IMR-90 (cell line): ENCODE data around the gene ADCY9. TPM values are rescaled to one million over a fixed set of nuclear protein-coding genes. Genes with fewer than 3 reads are reported as not detected.

Source experiments
- ATAC-seq: fragments of 200-7000 bp; cut with Tn5 transposase; 2 replicates; pipeline ENCODE4 v1.9.1; 2020; ENCODE audit warnings: low read depth, mild to moderate bottlenecking, moderate library complexity
- BruUV-seq: library from RNA; stranded (reverse); fragments of 400-500 nt; replicated peaks from 2 replicates; lab custom pipeline; 2021; lab: Mats Ljungman, UMichigan
- CTCF ChIA-PET: fragments of 300-600 bp; formaldehyde crosslinking; extraction: SDS; loops from one replicate; lab custom pipeline; 2021; ENCODE audit warnings: antibody characterized with exemption; lab: Yijun Ruan, JAX
- POLR2A ChIA-PET: fragments of 300-600 bp; sonication (Branson Sonifier 250); formaldehyde crosslinking; loops from one replicate; lab custom pipeline; 2022; ENCODE audit warnings: antibody characterized with exemption; ENCODE audit not compliant: unreplicated experiment; lab: Charles Lee
- DNase-seq: peaks from one replicate; pipeline ENCODE4 v3.0.0; 2013
- H2AFZ ChIP-seq: replicated peaks from 2 replicates; pipeline ENCODE3; 2013; ENCODE audit warnings: low read length, mild to moderate bottlenecking; ENCODE audit not compliant: poor library complexity
- H2AK5ac ChIP-seq: 2 replicates; pipeline ENCODE4 v1.6.1; 2013; ENCODE audit warnings: low read depth, low read length, inconsistent platforms
- H2AK9ac ChIP-seq: replicated peaks from 2 replicates; pipeline ENCODE3; 2013; ENCODE audit warnings: mild to moderate bottlenecking, low read depth, low read length, moderate library complexity; ENCODE audit not compliant: poor library complexity
- H2BK120ac ChIP-seq: 2 replicates; pipeline ENCODE4 v1.6.1; 2013; ENCODE audit warnings: low read depth, low read length, inconsistent platforms
- H2BK15ac ChIP-seq: 3 replicates; pipeline ENCODE4 v1.6.1; 2013; ENCODE audit warnings: low read depth, low read length, inconsistent platforms
- H2BK20ac ChIP-seq: 2 replicates; pipeline ENCODE4 v1.6.1; 2013; ENCODE audit warnings: low read depth, mild to moderate bottlenecking, inconsistent platforms, low read length, moderate library complexity
- H2BK5ac ChIP-seq: 2 replicates; pipeline ENCODE4 v1.6.1; 2013; ENCODE audit warnings: mild to moderate bottlenecking, low read depth, low read length, inconsistent platforms; ENCODE audit not compliant: poor library complexity, severe bottlenecking
- H3K14ac ChIP-seq: replicated peaks from 2 replicates; pipeline ENCODE4 v1.6.1; 2013; ENCODE audit warnings: low read depth, low read length, inconsistent platforms
- H3K18ac ChIP-seq: 2 replicates; pipeline ENCODE4 v1.6.1; 2013; ENCODE audit warnings: low read depth, low read length, control low read depth
- H3K23ac ChIP-seq: 2 replicates; pipeline ENCODE4 v1.6.1; 2013; ENCODE audit warnings: low read depth, low read length, inconsistent platforms
- H3K27ac ChIP-seq: 2 replicates; pipeline ENCODE4 v1.5.1; 2013; ENCODE audit warnings: mild to moderate bottlenecking, control low read depth, low read length; ENCODE audit not compliant: insufficient read depth
- H3K27me3 ChIP-seq: 2 replicates; pipeline ENCODE4 v1.6.1; 2013; ENCODE audit warnings: low read length; ENCODE audit not compliant: control insufficient read depth, insufficient read depth
- H3K36me3 ChIP-seq: 2 replicates; pipeline ENCODE4 v1.6.1; 2013; ENCODE audit warnings: low read length, mixed read lengths; ENCODE audit not compliant: control insufficient read depth, insufficient read depth
- H3K4ac ChIP-seq: 2 replicates; pipeline ENCODE4 v1.6.1; 2013; ENCODE audit warnings: low read depth, low read length, inconsistent platforms
- H3K4me1 ChIP-seq: 2 replicates; pipeline ENCODE4 v1.6.1; 2013; ENCODE audit warnings: low read length, mixed read lengths; ENCODE audit not compliant: control insufficient read depth, insufficient read depth
- H3K4me2 ChIP-seq: 2 replicates; pipeline ENCODE4 v1.6.1; 2013; ENCODE audit warnings: low read depth, mild to moderate bottlenecking, control low read depth, low read length, moderate library complexity
- H3K4me3 ChIP-seq: 2 replicates; pipeline ENCODE4 v1.5.1; 2013; ENCODE audit warnings: low read depth, mild to moderate bottlenecking, control low read depth, low read length, moderate library complexity; ENCODE audit not compliant: insufficient read depth
- H3K56ac ChIP-seq: 2 replicates; pipeline ENCODE4 v1.6.1; 2013; ENCODE audit warnings: low read length, inconsistent platforms; ENCODE audit not compliant: insufficient read depth; ENCODE audit errors: extremely low read depth
- H3K79me1 ChIP-seq, 2 experiments: 2 replicates each; pipeline ENCODE4 v1.6.1; 2013; ENCODE audit warnings: low read length in 2 of 2, inconsistent platforms in 1 of 2, low read depth in 1 of 2
- H3K9ac ChIP-seq: 2 replicates; pipeline ENCODE4 v1.6.1; 2013; ENCODE audit warnings: low read depth, low read length, control low read depth
- H3K9me1 ChIP-seq: 2 replicates; pipeline ENCODE4 v1.6.1; 2013; ENCODE audit warnings: low read length, inconsistent platforms; ENCODE audit not compliant: insufficient read depth
- H3K9me3 ChIP-seq: 2 replicates; pipeline ENCODE4 v1.6.1; 2013; ENCODE audit warnings: low read length; ENCODE audit not compliant: control insufficient read depth, insufficient read depth
- H4K20me1 ChIP-seq: 2 replicates; pipeline ENCODE4 v1.6.1; 2013; ENCODE audit warnings: low read length, inconsistent platforms; ENCODE audit not compliant: insufficient read depth
- H4K5ac ChIP-seq: 2 replicates; pipeline ENCODE4 v1.6.1; 2013; ENCODE audit warnings: mild to moderate bottlenecking, low read depth, low read length, control low read depth
- H4K8ac ChIP-seq, 2 experiments: 2 replicates each; pipeline ENCODE4 v1.6.1; 2013; ENCODE audit warnings: low read depth in 2 of 2, low read length in 2 of 2, control low read depth in 1 of 2, inconsistent platforms in 1 of 2
- H4K91ac ChIP-seq: 2 replicates; pipeline ENCODE4 v1.6.1; 2013; ENCODE audit warnings: low read depth, low read length, inconsistent platforms; ENCODE audit not compliant: insufficient read depth
- BHLHE40 ChIP-seq: fragments of 150-350 bp; IDR thresholded peaks from 2 replicates; pipeline ENCODE4 v1.6.1; 2016; ENCODE audit warnings: mild to moderate bottlenecking, low read depth, low read length
- CHD1 ChIP-seq: IDR thresholded peaks from 2 replicates; pipeline ENCODE4 v1.6.1; 2012; ENCODE audit warnings: low read depth, low read length, improper control_type of control experiment
- MAFK ChIP-seq: IDR thresholded peaks from 2 replicates; pipeline ENCODE4 v1.6.1; 2012; ENCODE audit warnings: low read depth, low read length, improper control_type of control experiment
- MAZ ChIP-seq: IDR thresholded peaks from 2 replicates; pipeline ENCODE4 v1.6.1; 2012; ENCODE audit warnings: low read depth, mild to moderate bottlenecking, low read length, improper control_type of control experiment, moderate library complexity, borderline replicate concordance
- MXI1 ChIP-seq: IDR thresholded peaks from 2 replicates; pipeline ENCODE4 v1.6.1; 2012; ENCODE audit warnings: low read depth, mild to moderate bottlenecking, low read length, moderate library complexity, borderline replicate concordance
- NFE2L2 ChIP-seq: fragments of 150-350 bp; IDR thresholded peaks from 2 replicates; pipeline ENCODE4 v1.6.1; 2016; ENCODE audit warnings: low read depth, mild to moderate bottlenecking, low read length
- POLR2A ChIP-seq: IDR thresholded peaks from 2 replicates; pipeline ENCODE4 v1.6.1; 2012; ENCODE audit warnings: mild to moderate bottlenecking, low read depth, low read length
- RAD21 ChIP-seq: IDR thresholded peaks from 2 replicates; pipeline ENCODE4 v1.6.1; 2012; ENCODE audit warnings: low read length, improper control_type of control experiment
- RCOR1 ChIP-seq: IDR thresholded peaks from 2 replicates; pipeline ENCODE4 v1.6.1; 2012; ENCODE audit warnings: mild to moderate bottlenecking, low read length, improper control_type of control experiment; ENCODE audit not compliant: insufficient replicate concordance
- RFX5 ChIP-seq: IDR thresholded peaks from 2 replicates; pipeline ENCODE4 v1.8.0; 2012; ENCODE audit warnings: low read depth, mild to moderate bottlenecking, low read length, moderate library complexity
- SMC3 ChIP-seq: fragments of 150-350 bp; IDR thresholded peaks from 2 replicates; pipeline ENCODE4 v1.6.1; 2016; ENCODE audit warnings: low read depth, mild to moderate bottlenecking, antibody characterized with exemption, low read length, moderate library complexity
- WGBS, 2 experiments: methylation state at CpG; one replicate each; pipeline versions ENCODE4 v1.1.5 to v1.1.7; 2013; ENCODE audit warnings: missing lambda C conversion rate in 2 of 2; ENCODE audit not compliant: insufficient read length in 1 of 2; ENCODE audit errors: extremely low coverage in 2 of 2; 5-methylcytosine and 5-hydroxymethylcytosine counted together
- dilution Hi-C: fragments of 300-500 bp; cut with HindIII; formaldehyde crosslinking; loops from one replicate; pipeline ENCODE4 v1.14.3; 2018; ENCODE audit warnings: low sequenced_read_pairs; ENCODE audit not compliant: unreplicated experiment
- in situ Hi-C: fragments of 300-500 bp; cut with MboI; formaldehyde crosslinking; loops from 3 replicates; pipeline ENCODE4 v1.14.3; 2019; ENCODE audit warnings: low sequenced_read_pairs, inconsistent platforms, mixed read lengths
- intact Hi-C: fragments of 100-400 bp; cut with micrococcal nuclease; formaldehyde crosslinking; loops from 2 replicates; pipeline ENCODE4 v1.10.0; 2022
- polyA plus RNA-seq, 3 experiments: library from polyadenylated mRNA; depleted of rRNA; stranded (reverse); fragments of >200 nt; gene quantifications; 2 replicates each; pipeline ENCODE4 v1.2.3, GENCODE V29; 2012; ENCODE audit warnings: low replicate concordance in 1 of 3
- total RNA-seq: library from RNA; depleted of rRNA; stranded (reverse); fragments of >200 nt; gene quantifications from 2 replicates; pipeline ENCODE4 v1.2.3, GENCODE V29; 2012
- TF ChIP-seq, protein P1 (sequence below): fragments of 150-350 bp; IDR thresholded peaks from 2 replicates; pipeline ENCODE4 v1.6.1; 2016; ENCODE audit warnings: low read depth, mild to moderate bottlenecking, low read length, moderate library complexity, borderline replicate concordance
- TF ChIP-seq, protein P2 (sequence below): conservative IDR thresholded peaks from 2 replicates; pipeline ENCODE4 v1.5.1; 2012; ENCODE audit warnings: mild to moderate bottlenecking, low read depth, low read length, improper control_type of control experiment

ADCY9 gene
- total and polyA plus RNA-seq, 2 of the 4 experiments (the other 2 are of a cell fraction): 5.4 to 12.5 TPM

DNA sequence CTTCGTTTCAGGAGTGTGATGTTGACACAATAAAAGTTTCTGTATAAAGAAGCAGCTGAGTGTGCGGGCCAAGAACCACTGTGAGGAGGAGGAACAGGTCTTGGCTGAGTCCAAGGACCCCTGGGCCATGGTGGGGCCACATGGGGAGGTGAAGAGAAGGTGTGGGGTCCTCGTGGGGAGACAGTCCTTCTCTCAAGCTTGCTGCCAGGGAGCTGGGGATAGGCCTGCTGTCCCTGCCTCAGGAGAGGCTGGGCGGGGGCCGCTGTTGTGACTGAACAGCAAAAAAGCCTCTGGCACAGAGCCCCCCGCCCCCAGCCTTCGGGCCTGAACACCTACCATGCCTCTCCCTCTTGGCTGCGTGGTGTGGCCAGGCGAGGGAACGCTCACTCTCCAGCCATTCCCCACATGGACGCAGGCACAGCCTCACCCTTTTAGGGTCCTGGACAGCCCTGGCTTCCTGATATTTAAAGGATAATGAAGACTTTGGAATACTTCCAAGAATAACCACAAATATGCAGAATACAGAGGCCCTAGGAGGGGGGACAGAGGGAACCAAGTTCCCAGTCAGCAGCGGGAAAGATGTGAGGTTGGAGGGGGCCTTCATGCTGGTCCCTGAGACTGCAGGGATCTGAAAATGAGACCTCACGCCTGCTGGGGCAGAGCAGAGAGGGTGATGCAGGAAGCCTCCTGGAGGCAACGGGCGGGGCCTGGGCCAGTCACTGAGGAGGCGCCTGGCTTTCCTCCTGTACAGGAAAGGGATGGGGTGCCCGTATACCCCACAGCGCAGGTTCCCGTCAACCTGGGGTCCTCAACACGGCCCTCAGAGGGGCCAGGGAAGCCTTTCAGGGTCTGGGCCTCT, 135.8 kb downstream of the ADCY9 start:
- Histone ChIP-seq H2BK15ac (peak overlapping the region; percentile 59; the same call in 1 of the 3 replicates), H2AFZ (peak overlapping the region; percentile 82), H3K79me1 (peaks cover 4 to 22% of the 10 kb centered on the region in 2 experiments; a peak in 2 of 4 replicates), H3K56ac (peak overlapping the region; percentile 26; the same call in 1 of the 2 replicates), H3K4me2 (no peak overlapping the region), H3K9ac (peak overlapping the region; percentile 27), H2BK120ac (peak overlapping the region; percentile 93), H3K9me3 (no peaks in the 10 kb centered on the region), H3K14ac (peak overlapping the region; percentile 96), H3K36me3 (peaks cover 22% of the 10 kb centered on the region), H2BK20ac (peak overlapping the region; percentile 86), H4K20me1 (no peaks in the 10 kb centered on the region), H3K4ac (peak overlapping the region; percentile 94), H3K27me3 (no peaks in the 10 kb centered on the region), H3K27ac (peak overlapping the region; percentile 58), H4K91ac (peak overlapping the region; percentile 94), H3K23ac (peak overlapping the region; percentile 72), H3K4me3 (no peak overlapping the region), H2AK5ac (peak overlapping the region; percentile 94), H4K5ac (peak overlapping the region; percentile 79), H3K9me1 (no peaks in the 10 kb centered on the region; the same call in 1 of the 2 replicates), H2BK5ac (peak overlapping the region; percentile 59), H4K8ac (peak overlapping the region; percentile 64 to 93; a peak in 3 of 4 replicates), H3K4me1 (peaks cover 13% of the 10 kb centered on the region), H2AK9ac (peak overlapping the region; percentile 84), H3K18ac (peak overlapping the region; percentile 69)
- ATAC-seq: peak; percentile 82
- TF ChIP-seq SMC3 (0 out of 2 replicates have a peak, but pooled peaks have one; percentile 1), RAD21 (peak; percentile 32; the same call in 1 of the 2 replicates), MAFK (no peak), POLR2A (no peak), RCOR1 (no peak), CHD1 (no peak), NFE2L2 (no peak), RFX5 (no peak), BHLHE40 (no peak), MXI1 (peak; percentile 55; the same call in 1 of the 2 replicates), MAZ (no peak; the same call in 1 of the 2 replicates)
- TF ChIP-seq, protein P1, sequence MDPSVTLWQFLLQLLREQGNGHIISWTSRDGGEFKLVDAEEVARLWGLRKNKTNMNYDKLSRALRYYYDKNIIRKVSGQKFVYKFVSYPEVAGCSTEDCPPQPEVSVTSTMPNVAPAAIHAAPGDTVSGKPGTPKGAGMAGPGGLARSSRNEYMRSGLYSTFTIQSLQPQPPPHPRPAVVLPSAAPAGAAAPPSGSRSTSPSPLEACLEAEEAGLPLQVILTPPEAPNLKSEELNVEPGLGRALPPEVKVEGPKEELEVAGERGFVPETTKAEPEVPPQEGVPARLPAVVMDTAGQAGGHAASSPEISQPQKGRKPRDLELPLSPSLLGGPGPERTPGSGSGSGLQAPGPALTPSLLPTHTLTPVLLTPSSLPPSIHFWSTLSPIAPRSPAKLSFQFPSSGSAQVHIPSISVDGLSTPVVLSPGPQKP: no peak
- TF ChIP-seq, protein P2, sequence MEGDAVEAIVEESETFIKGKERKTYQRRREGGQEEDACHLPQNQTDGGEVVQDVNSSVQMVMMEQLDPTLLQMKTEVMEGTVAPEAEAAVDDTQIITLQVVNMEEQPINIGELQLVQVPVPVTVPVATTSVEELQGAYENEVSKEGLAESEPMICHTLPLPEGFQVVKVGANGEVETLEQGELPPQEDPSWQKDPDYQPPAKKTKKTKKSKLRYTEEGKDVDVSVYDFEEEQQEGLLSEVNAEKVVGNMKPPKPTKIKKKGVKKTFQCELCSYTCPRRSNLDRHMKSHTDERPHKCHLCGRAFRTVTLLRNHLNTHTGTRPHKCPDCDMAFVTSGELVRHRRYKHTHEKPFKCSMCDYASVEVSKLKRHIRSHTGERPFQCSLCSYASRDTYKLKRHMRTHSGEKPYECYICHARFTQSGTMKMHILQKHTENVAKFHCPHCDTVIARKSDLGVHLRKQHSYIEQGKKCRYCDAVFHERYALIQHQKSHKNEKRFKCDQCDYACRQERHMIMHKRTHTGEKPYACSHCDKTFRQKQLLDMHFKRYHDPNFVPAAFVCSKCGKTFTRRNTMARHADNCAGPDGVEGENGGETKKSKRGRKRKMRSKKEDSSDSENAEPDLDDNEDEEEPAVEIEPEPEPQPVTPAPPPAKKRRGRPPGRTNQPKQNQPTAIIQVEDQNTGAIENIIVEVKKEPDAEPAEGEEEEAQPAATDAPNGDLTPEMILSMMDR: no peak
- in situ Hi-C loops (loop anchor here (10.0 kb wide), 2 partner anchors 274 to 354 kb away; no protein-coding TSS in a partner anchor), intact Hi-C loops (loop anchor here (5.0 to 10.0 kb wide), 2 partner anchors 194 to 272 kb away; no protein-coding TSS in a partner anchor), dilution Hi-C loops (no loop called here)
- CTCF ChIA-PET: no interaction called here
- POLR2A ChIA-PET: no interaction called here
- DNase-seq: peak; percentile 82
- BruUV-seq: no TSS peak
- 53% methylated on average over 2 of the region's 20 CpGs; no CpG with 5 or more reads in 1 of the 2 experiments for WGBS, 2 experiments
